Prostate gland (tissue), 2 donors: Measurements from ENCODE around the gene ADCY3. TPM values are rescaled to one million over a fixed set of nuclear protein-coding genes. Genes with fewer than 3 reads are reported as not detected.

Source experiments
- DNase-seq: peaks from one replicate; pipeline ENCODE4 v3.0.0-alpha.2; 2019; ENCODE audit warnings: low spot score
- H3K27ac ChIP-seq, 2 donors: fragments of 200-600 bp; sonication (generic); 2 replicates each; pipeline ENCODE4 v1.5.1; 2017 to 2019
- H3K27me3 ChIP-seq: fragments of 200-600 bp; sonication (generic); replicated peaks from 2 replicates; pipeline ENCODE4 v1.5.1; 2019; ENCODE audit not compliant: insufficient read depth
- H3K36me3 ChIP-seq, 2 donors: fragments of 200-600 bp; sonication (generic); 1 replicate in 1 of 2; 2 replicates in 1 of 2; pipeline versions ENCODE4 v1.5.1 to v1.8.1; 2017 to 2019
- H3K4me1 ChIP-seq: fragments of 200-600 bp; sonication (generic); replicated peaks from 2 replicates; pipeline ENCODE4 v1.5.1; 2019
- H3K4me3 ChIP-seq, 2 donors: fragments of 200-600 bp; sonication (generic); 2 replicates each; pipeline ENCODE4 v1.5.1; 2017 to 2019
- H3K9me3 ChIP-seq: fragments of 200-600 bp; sonication (generic); 2 replicates; pipeline ENCODE4 v1.5.1; 2017
- POLR2A ChIP-seq: fragments of 450-650 bp; IDR thresholded peaks from one replicate; pipeline ENCODE4 v1.6.1; 2016; ENCODE audit warnings: antibody characterized with exemption, mild to moderate bottlenecking
- POLR2AphosphoS5 ChIP-seq: sonication (generic); formaldehyde crosslinking; IDR thresholded peaks from one replicate; pipeline ENCODE4 v1.6.1; 2017; ENCODE audit warnings: antibody characterized with exemption
- WGBS: methylation state at CpG from one replicate; pipeline ENCODE4 v1.1.5; 2018; 5-methylcytosine and 5-hydroxymethylcytosine counted together
- intact Hi-C: fragments of 100-400 bp; cut with DNase I; formaldehyde crosslinking; loops from one replicate; pipeline ENCODE4 v1.14.2; 2022
- total RNA-seq, 2 donors: library from RNA; depleted of rRNA; stranded (reverse); fragments of >200 nt; gene quantifications; one replicate each; pipeline ENCODE4 v1.1.0, GENCODE V29; 2016
- TF ChIP-seq, protein P1 (sequence below), 4 experiments: fragments of 200-600 bp in 2 of 4; fragments of 450-650 bp in 2 of 4; sonication (generic) in 2 of 4; IDR thresholded peaks; 1 replicate in 3 of 4; 2 replicates in 1 of 4; pipeline ENCODE4 v1.5.1; 2016 to 2019; ENCODE audit warnings: antibody characterized with exemption in 4 of 4, mild to moderate bottlenecking in 2 of 4, moderate library complexity in 2 of 4

The ADCY3 gene
- total RNA-seq, 2 donors from 2014 or later: 20.8 to 44.3 TPM

DNA sequence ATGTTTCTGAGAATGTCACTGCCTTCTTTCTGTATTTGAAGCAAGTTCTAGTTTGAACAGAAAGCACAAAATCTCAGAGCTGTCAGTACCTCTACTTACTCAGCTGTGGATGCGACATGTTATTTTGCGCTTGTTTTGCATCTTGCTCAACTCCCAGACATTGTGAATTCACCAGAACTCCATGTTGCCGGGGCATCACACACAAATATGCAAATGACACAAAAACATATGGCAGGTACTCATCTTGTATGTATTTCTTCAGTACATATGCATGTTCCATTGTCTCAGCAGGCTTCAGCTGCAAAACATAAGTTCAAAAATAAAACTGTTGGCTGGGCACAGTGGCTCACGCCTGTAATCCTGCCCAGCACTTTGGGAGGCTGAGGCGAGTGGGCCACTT is 30.8 kb downstream of the ADCY3 start:
- no peak for DNase-seq
- H3K27ac ChIP-seq: no peak overlapping the region
- TF ChIP-seq POLR2A: no peak
- no peak for TF ChIP-seq POLR2AphosphoS5
- TF ChIP-seq, protein P1, sequence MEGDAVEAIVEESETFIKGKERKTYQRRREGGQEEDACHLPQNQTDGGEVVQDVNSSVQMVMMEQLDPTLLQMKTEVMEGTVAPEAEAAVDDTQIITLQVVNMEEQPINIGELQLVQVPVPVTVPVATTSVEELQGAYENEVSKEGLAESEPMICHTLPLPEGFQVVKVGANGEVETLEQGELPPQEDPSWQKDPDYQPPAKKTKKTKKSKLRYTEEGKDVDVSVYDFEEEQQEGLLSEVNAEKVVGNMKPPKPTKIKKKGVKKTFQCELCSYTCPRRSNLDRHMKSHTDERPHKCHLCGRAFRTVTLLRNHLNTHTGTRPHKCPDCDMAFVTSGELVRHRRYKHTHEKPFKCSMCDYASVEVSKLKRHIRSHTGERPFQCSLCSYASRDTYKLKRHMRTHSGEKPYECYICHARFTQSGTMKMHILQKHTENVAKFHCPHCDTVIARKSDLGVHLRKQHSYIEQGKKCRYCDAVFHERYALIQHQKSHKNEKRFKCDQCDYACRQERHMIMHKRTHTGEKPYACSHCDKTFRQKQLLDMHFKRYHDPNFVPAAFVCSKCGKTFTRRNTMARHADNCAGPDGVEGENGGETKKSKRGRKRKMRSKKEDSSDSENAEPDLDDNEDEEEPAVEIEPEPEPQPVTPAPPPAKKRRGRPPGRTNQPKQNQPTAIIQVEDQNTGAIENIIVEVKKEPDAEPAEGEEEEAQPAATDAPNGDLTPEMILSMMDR (IDR thresholded peaks at IDR 0.05): no peak
- no peak overlapping the region for H3K4me3 ChIP-seq
- no peaks in the 10 kb centered on the region for H3K9me3 ChIP-seq
- no peaks in the 10 kb centered on the region for H3K36me3 ChIP-seq
- intact Hi-C loops: no loop called here
- H3K27me3 ChIP-seq: no peaks in the 10 kb centered on the region
- WGBS: 94% methylated on average over 5 of the region's 5 CpGs
- H3K4me1 ChIP-seq: no peaks in the 10 kb centered on the region

DNA sequence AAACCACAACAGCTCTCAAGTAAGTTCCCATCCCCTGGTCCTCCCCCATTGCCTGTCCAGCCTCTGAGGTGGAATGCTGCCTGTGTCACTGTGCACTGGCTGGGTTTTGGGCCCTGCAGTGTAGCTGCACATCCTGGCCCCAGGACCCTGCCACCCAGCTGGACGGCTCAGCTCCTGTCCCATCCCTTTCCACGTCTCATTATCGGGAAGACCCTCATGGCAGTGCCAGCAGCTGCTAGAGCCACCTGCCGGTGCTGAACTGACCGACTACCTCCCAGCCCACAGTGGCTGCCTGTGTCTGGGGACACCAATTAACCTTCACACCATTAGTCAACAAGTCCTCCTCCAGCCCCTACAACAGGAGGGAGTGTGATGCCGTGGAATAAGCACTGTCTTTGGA is 31.9 kb downstream of the ADCY3 start:
- H3K27me3 ChIP-seq: no peaks in the 10 kb centered on the region
- H3K4me1 ChIP-seq: no peaks in the 10 kb centered on the region
- no peak for DNase-seq
- intact Hi-C loops: no loop called here
- H3K36me3 ChIP-seq: no peaks in the 10 kb centered on the region
- H3K4me3 ChIP-seq: no peak overlapping the region
- TF ChIP-seq, protein P1 (IDR thresholded peaks at IDR 0.05): no peak
- TF ChIP-seq POLR2AphosphoS5 (no peak), POLR2A (no peak)
- WGBS: 90% methylated on average over 6 of the region's 6 CpGs
- no peaks in the 10 kb centered on the region for H3K9me3 ChIP-seq
- no peak overlapping the region for H3K27ac ChIP-seq

DNA sequence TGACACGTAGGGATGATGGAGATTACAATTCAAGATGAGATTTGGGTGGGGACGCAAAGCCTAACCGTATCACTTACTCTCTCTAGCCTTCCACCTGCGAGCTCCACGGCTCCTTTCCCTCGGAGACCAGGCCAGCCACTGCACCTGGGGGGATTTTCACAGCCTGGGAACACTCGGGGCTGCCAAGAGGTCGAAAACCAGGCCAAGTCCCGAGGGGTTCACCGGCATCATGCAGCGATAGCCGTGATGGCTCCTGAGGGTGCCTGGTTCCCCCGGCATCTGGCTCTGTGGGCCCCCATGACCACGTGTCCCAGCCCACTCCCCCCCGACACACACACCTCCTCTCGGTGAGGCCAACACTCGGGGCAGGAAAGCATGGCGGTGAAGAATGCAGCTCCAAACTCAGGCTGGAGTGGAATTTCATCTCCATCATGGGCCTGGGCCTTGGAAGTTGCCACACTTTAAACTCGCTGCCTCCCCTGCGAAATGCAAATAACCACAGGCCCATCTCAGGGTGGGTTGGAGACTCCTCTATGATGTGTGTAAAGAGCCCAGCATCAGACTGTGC is 32.6 kb downstream of the ADCY3 start:
- no peak for DNase-seq
- intact Hi-C loops: no loop called here
- Histone ChIP-seq H3K27ac (peak overlapping the region in 1 of 2 donors; percentile 44), H3K4me1 (no peaks in the 10 kb centered on the region), H3K36me3 (no peaks in the 10 kb centered on the region), H3K27me3 (no peaks in the 10 kb centered on the region), H3K9me3 (no peaks in the 10 kb centered on the region), H3K4me3 (no peak overlapping the region)
- 87% methylated on average over 19 of the region's 20 CpGs for WGBS
- TF ChIP-seq, protein P1 (IDR thresholded peaks at IDR 0.05): no peak
- TF ChIP-seq POLR2A: no peak
- no peak for TF ChIP-seq POLR2AphosphoS5

DNA sequence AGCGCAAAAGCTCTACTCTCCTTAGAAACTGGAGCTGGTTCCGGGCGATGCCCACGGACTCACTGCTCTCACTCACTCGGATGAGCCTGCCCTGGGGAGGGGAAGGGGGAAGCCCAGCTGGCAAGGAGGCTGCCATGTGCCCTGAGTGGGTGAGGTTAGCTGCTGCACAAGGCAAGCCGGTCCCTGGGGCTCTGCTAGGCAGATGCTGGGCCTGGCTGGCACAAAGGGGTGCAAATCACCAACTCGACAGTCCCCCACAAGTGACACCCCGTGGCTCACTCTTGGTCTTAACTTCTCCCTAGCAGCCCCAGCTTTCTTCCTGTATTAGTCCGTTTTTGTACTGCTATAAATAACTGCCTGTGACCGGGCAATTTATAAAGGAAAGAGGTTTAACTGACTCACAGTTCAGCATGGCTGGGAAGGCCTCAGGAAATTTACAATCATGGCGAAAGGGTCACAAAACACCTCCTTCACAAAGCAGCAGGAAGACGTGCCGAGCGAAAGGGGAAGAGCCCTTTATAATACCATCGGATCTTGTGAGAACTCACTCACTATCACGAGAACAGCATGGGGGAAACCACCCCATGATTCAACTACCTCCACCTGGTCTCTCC is 33.2 kb downstream of the ADCY3 start:
- Histone ChIP-seq H3K4me1 (no peaks in the 10 kb centered on the region), H3K9me3 (no peaks in the 10 kb centered on the region), H3K36me3 (no peaks in the 10 kb centered on the region), H3K4me3 (no peak overlapping the region), H3K27me3 (no peaks in the 10 kb centered on the region), H3K27ac (peak overlapping the region in 1 of 2 donors; percentile 44)
- TF ChIP-seq POLR2A: no peak
- no peak for TF ChIP-seq POLR2AphosphoS5
- TF ChIP-seq, protein P1 (IDR thresholded peaks at IDR 0.05): no peak
- 52% methylated on average over 16 of the region's 16 CpGs for WGBS
- intact Hi-C loops: no loop called here
- DNase-seq: no peak

DNA sequence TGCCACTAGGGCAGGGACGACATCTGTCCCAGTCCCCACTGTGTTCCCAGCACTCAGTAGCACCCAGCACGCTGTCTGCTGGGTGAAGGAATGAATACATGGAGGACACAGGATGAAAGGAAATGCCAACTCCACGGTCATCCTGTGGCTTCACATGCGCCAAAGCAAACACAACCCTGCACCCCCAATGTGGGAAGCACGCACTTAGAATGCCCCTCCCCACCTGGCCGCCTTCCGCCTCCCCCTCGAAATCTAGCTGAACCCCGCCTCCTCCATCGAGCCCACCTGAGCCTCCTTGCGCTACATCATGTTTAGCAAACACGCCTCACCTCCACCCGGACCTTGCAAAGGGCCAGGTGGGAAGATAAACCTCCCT is 33.9 kb downstream of the ADCY3 start:
- no peak for DNase-seq
- intact Hi-C loops: no loop called here
- Histone ChIP-seq H3K27me3 (no peaks in the 10 kb centered on the region), H3K27ac (peak overlapping the region in 1 of 2 donors; percentile 44), H3K9me3 (no peaks in the 10 kb centered on the region), H3K36me3 (no peaks in the 10 kb centered on the region), H3K4me1 (no peaks in the 10 kb centered on the region), H3K4me3 (no peak overlapping the region)
- TF ChIP-seq, protein P1 (IDR thresholded peaks at IDR 0.05): no peak
- TF ChIP-seq POLR2A: no peak
- no peak for TF ChIP-seq POLR2AphosphoS5
- WGBS: 79% methylated on average over 13 of the region's 13 CpGs
